ENCODE results near the gene SPATA7.
"Not testable (repeated sequence)": the region's sequence is repeated elsewhere in the genome, so short reads cannot be mapped to it uniquely, and the experiment has no call there.

SPATA7 gene

GRCh38 chr14:88385212-88386101 lies at the start of gene SPATA7:
Gene SPATA7, plus strand, starts transcription at chr14:88385657. Its CDS starts 162 bp downstream, at chr14:88385819.
- peak; percentile 63 for DNase-seq (ENCODE audit: low read depth in 2 of 2)

- DNase-seq (ENCODE audit: low read depth in 2 of 2) = no peak
Measured at GRCh38 chr14:88340357-88340756, 45.1 kb upstream of the SPATA7 start.

GRCh38 chr14:88342980-88343379 lies 42.5 kb upstream of the SPATA7 start:
- no peak for DNase-seq (ENCODE audit: low read depth in 2 of 2)

- DNase-seq (ENCODE audit: low read depth in 2 of 2) = no peak
Measured at GRCh38 chr14:88346048-88346639, 39.3 kb upstream of the SPATA7 start.

- no peak for DNase-seq (ENCODE audit: low read depth in 2 of 2)
Measured at GRCh38 chr14:88348546-88348945, 36.9 kb upstream of the SPATA7 start.

GRCh38 chr14:88351966-88352691 lies 33.3 kb upstream of the SPATA7 start:
- no peak for DNase-seq (ENCODE audit: low read depth in 2 of 2)

- DNase-seq (ENCODE audit: low read depth in 2 of 2) = no peak
Measured at GRCh38 chr14:88352698-88353097, 32.8 kb upstream of the SPATA7 start.

GRCh38 chr14:88354358-88354757 lies 31.1 kb upstream of the SPATA7 start:
- no peak for DNase-seq (ENCODE audit: low read depth in 2 of 2)

GRCh38 chr14:88359500-88359899 lies 26.0 kb upstream of the SPATA7 start:
- DNase-seq (ENCODE audit: low read depth in 2 of 2) = no peak

- DNase-seq (ENCODE audit: low read depth in 2 of 2) = no peak
Measured at GRCh38 chr14:88363644-88364043, 21.8 kb upstream of the SPATA7 start.

GRCh38 chr14:88364710-88365413 lies 20.6 kb upstream of the SPATA7 start:
- DNase-seq (ENCODE audit: low read depth in 2 of 2) = no peak

- DNase-seq (ENCODE audit: low read depth in 2 of 2) = no peak
Measured at GRCh38 chr14:88369496-88369895, 16.0 kb upstream of the SPATA7 start.

- no peak for DNase-seq (ENCODE audit: low read depth in 2 of 2)
Measured at GRCh38 chr14:88379706-88380343, 5.6 kb upstream of the SPATA7 start.

GRCh38 chr14:88380405-88380804 lies 5.1 kb upstream of the SPATA7 start:
- DNase-seq (ENCODE audit: low read depth in 2 of 2) = no peak

GRCh38 chr14:88381634-88382033 lies 3.8 kb upstream of the SPATA7 start:
- not testable (repeated sequence) for DNase-seq (ENCODE audit: low read depth in 2 of 2)

- DNase-seq (ENCODE audit: low read depth in 2 of 2) = no peak
Measured at GRCh38 chr14:88384718-88385117, 739 bp upstream of the SPATA7 start.

- no peak for DNase-seq (ENCODE audit: low read depth in 2 of 2)
Measured at GRCh38 chr14:88386256-88386794, 868 bp downstream of the SPATA7 start.

GRCh38 chr14:88388741-88389282 lies 3.4 kb downstream of the SPATA7 start:
- DNase-seq (ENCODE audit: low read depth in 2 of 2) = no peak

GRCh38 chr14:88392609-88393008 lies 7.2 kb downstream of the SPATA7 start:
- no peak for DNase-seq (ENCODE audit: low read depth in 2 of 2)

GRCh38 chr14:88411039-88411438 lies 25.6 kb downstream of the SPATA7 start:
- no peak for DNase-seq (ENCODE audit: low read depth in 2 of 2)

GRCh38 chr14:88417594-88417993 lies 32.1 kb downstream of the SPATA7 start:
- DNase-seq (ENCODE audit: low read depth in 2 of 2) = no peak
